ENCODE measurements around the gene VWCE. TPM values are rescaled to one million over a fixed set of nuclear protein-coding genes. Genes with fewer than 3 reads are reported as not detected.

VWCE gene
- total RNA-seq, 1 experiment from 2014 or later = 21.9 TPM

GRCh38 chr11:61279934-61280659, 15.0 kb downstream of the VWCE start:
- H3K9me3 Mint-ChIP-seq = no peaks in the 10 kb centered on the region
- TF ChIP-seq FOXJ3 (CRISPR knock-in tag; IDR thresholded peaks at IDR 0.05; ENCODE audit: borderline replicate concordance) (no peak), NFE2L1 (CRISPR knock-in tag; IDR thresholded peaks at IDR 0.05) (no peak), ATF1 (CRISPR knock-in tag; IDR thresholded peaks at IDR 0.05) (no peak), NR3C1 (CRISPR knock-in tag; conservative IDR thresholded peaks at IDR 0.05; ENCODE audit: low read depth) (no peak)
- ATAC-seq = no peak; the same call in 1 of the 2 replicates
- ChIA-PET CTCF (interaction anchor here (0.5 to 1.6 kb wide), 6 partner anchors 10 to 412 kb away, joined by 3 to 8 read pairs (median 4); partner anchors contain the start of gene VWCE), POLR2A (interaction anchor here (1.0 kb wide), 1 partner anchor 82 kb away, joined by 3 read pairs; the partner anchor contains the start of gene TMEM138)
- peaks cover 31% of the 10 kb centered on the region for H3K4me1 Mint-ChIP-seq
- peaks cover 30% of the 10 kb centered on the region for H3K36me3 Mint-ChIP-seq
- H3K4me3 Mint-ChIP-seq = no peak overlapping the region
- DNase-seq (ENCODE audit: low spot score) = no peak
- 0 out of 2 replicates have a peak overlapping the region, but pooled peaks have one; percentile 20 for H3K27ac Mint-ChIP-seq
- H3K27me3 Mint-ChIP-seq (ENCODE audit: low read depth) = peaks cover 2% of the 10 kb centered on the region; the same call in 1 of the 2 replicates

GRCh38 chr11:61278001-61278470, 17.1 kb downstream of the VWCE start:
- CTCF ChIA-PET = interaction anchor here (0.8 to 1.2 kb wide), 4 partner anchors 14 to 107 kb away, joined by 3 to 5 read pairs (median 3); no protein-coding TSS in a partner anchor
- TF ChIP-seq FOXP1 (CRISPR knock-in tag; IDR thresholded peaks at IDR 0.05; ENCODE audit: borderline replicate concordance) = no peak
- TF ChIP-seq, protein P1, sequence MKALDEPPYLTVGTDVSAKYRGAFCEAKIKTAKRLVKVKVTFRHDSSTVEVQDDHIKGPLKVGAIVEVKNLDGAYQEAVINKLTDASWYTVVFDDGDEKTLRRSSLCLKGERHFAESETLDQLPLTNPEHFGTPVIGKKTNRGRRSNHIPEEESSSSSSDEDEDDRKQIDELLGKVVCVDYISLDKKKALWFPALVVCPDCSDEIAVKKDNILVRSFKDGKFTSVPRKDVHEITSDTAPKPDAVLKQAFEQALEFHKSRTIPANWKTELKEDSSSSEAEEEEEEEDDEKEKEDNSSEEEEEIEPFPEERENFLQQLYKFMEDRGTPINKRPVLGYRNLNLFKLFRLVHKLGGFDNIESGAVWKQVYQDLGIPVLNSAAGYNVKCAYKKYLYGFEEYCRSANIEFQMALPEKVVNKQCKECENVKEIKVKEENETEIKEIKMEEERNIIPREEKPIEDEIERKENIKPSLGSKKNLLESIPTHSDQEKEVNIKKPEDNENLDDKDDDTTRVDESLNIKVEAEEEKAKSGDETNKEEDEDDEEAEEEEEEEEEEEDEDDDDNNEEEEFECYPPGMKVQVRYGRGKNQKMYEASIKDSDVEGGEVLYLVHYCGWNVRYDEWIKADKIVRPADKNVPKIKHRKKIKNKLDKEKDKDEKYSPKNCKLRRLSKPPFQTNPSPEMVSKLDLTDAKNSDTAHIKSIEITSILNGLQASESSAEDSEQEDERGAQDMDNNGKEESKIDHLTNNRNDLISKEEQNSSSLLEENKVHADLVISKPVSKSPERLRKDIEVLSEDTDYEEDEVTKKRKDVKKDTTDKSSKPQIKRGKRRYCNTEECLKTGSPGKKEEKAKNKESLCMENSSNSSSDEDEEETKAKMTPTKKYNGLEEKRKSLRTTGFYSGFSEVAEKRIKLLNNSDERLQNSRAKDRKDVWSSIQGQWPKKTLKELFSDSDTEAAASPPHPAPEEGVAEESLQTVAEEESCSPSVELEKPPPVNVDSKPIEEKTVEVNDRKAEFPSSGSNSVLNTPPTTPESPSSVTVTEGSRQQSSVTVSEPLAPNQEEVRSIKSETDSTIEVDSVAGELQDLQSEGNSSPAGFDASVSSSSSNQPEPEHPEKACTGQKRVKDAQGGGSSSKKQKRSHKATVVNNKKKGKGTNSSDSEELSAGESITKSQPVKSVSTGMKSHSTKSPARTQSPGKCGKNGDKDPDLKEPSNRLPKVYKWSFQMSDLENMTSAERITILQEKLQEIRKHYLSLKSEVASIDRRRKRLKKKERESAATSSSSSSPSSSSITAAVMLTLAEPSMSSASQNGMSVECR (CRISPR knock-in tag; IDR thresholded peaks at IDR 0.05; ENCODE audit: borderline replicate concordance) = no peak
- TF ChIP-seq MXD4 (CRISPR knock-in tag; IDR thresholded peaks at IDR 0.05; ENCODE audit: borderline replicate concordance) = no peak
- TF ChIP-seq ESRRA (CRISPR knock-in tag; IDR thresholded peaks at IDR 0.05; ENCODE audit: borderline replicate concordance) = no peak
- no peak for TF ChIP-seq NR1H2 (CRISPR knock-in tag; IDR thresholded peaks at IDR 0.05)
- TF ChIP-seq CREB1 (CRISPR knock-in tag; IDR thresholded peaks at IDR 0.05) = no peak
- TF ChIP-seq, protein P2, sequence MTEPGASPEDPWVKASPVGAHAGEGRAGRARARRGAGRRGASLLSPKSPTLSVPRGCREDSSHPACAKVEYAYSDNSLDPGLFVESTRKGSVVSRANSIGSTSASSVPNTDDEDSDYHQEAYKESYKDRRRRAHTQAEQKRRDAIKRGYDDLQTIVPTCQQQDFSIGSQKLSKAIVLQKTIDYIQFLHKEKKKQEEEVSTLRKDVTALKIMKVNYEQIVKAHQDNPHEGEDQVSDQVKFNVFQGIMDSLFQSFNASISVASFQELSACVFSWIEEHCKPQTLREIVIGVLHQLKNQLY (CRISPR knock-in tag; IDR thresholded peaks at IDR 0.05) = no peak
- no peak for TF ChIP-seq ZNF396 (CRISPR knock-in tag; IDR thresholded peaks at IDR 0.05; ENCODE audit: borderline replicate concordance)
- TF ChIP-seq, protein P3, sequence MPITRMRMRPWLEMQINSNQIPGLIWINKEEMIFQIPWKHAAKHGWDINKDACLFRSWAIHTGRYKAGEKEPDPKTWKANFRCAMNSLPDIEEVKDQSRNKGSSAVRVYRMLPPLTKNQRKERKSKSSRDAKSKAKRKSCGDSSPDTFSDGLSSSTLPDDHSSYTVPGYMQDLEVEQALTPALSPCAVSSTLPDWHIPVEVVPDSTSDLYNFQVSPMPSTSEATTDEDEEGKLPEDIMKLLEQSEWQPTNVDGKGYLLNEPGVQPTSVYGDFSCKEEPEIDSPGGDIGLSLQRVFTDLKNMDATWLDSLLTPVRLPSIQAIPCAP (CRISPR knock-in tag; IDR thresholded peaks at IDR 0.05) = no peak
- TF ChIP-seq, protein P4, sequence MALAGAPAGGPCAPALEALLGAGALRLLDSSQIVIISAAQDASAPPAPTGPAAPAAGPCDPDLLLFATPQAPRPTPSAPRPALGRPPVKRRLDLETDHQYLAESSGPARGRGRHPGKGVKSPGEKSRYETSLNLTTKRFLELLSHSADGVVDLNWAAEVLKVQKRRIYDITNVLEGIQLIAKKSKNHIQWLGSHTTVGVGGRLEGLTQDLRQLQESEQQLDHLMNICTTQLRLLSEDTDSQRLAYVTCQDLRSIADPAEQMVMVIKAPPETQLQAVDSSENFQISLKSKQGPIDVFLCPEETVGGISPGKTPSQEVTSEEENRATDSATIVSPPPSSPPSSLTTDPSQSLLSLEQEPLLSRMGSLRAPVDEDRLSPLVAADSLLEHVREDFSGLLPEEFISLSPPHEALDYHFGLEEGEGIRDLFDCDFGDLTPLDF (CRISPR knock-in tag; IDR thresholded peaks at IDR 0.05) = no peak
- no peak for TF ChIP-seq ZMAT4 (CRISPR knock-in tag; IDR thresholded peaks at IDR 0.05)
- TF ChIP-seq, protein P5, sequence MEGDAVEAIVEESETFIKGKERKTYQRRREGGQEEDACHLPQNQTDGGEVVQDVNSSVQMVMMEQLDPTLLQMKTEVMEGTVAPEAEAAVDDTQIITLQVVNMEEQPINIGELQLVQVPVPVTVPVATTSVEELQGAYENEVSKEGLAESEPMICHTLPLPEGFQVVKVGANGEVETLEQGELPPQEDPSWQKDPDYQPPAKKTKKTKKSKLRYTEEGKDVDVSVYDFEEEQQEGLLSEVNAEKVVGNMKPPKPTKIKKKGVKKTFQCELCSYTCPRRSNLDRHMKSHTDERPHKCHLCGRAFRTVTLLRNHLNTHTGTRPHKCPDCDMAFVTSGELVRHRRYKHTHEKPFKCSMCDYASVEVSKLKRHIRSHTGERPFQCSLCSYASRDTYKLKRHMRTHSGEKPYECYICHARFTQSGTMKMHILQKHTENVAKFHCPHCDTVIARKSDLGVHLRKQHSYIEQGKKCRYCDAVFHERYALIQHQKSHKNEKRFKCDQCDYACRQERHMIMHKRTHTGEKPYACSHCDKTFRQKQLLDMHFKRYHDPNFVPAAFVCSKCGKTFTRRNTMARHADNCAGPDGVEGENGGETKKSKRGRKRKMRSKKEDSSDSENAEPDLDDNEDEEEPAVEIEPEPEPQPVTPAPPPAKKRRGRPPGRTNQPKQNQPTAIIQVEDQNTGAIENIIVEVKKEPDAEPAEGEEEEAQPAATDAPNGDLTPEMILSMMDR (IDR thresholded peaks at IDR 0.05) = no peak
- TF ChIP-seq MYBL2 (CRISPR knock-in tag; IDR thresholded peaks at IDR 0.05) = no peak
- no peak for TF ChIP-seq ELF4 (CRISPR knock-in tag; IDR thresholded peaks at IDR 0.05; ENCODE audit: low read depth)
- peak overlapping the region; percentile 46; the same call in 1 of the 2 replicates for H3K27ac Mint-ChIP-seq
- POLR2A ChIA-PET = no interaction called here
- peaks cover 31% of the 10 kb centered on the region for H3K4me1 Mint-ChIP-seq
- H3K36me3 Mint-ChIP-seq = peaks cover 14% of the 10 kb centered on the region
- peaks cover 2% of the 10 kb centered on the region; the same call in 1 of the 2 replicates for H3K27me3 Mint-ChIP-seq (ENCODE audit: low read depth)
- H3K9me3 Mint-ChIP-seq = no peaks in the 10 kb centered on the region
- ATAC-seq = no peak
- DNase-seq (ENCODE audit: low spot score) = no peak
- no peak overlapping the region for H3K4me3 Mint-ChIP-seq

Data from WTC11 (cell line).